ENCODE data around the gene SCARF1. TPM values are rescaled to one million over a fixed set of nuclear protein-coding genes. Genes with fewer than 3 reads are reported as not detected.
A peak's percentile ranks its signal among the peaks of the same experiment; 100 is the strongest.
"Not testable (repeated sequence)": the region's sequence is repeated elsewhere in the genome, so short reads cannot be mapped to it uniquely, and the experiment has no call there.

SCARF1 gene
- total RNA-seq, 1 donor from 2014 or later, result 37.4 TPM

- intact Hi-C loops (cut with DNase I), result no loop called here
- TF ChIP-seq, protein P1, sequence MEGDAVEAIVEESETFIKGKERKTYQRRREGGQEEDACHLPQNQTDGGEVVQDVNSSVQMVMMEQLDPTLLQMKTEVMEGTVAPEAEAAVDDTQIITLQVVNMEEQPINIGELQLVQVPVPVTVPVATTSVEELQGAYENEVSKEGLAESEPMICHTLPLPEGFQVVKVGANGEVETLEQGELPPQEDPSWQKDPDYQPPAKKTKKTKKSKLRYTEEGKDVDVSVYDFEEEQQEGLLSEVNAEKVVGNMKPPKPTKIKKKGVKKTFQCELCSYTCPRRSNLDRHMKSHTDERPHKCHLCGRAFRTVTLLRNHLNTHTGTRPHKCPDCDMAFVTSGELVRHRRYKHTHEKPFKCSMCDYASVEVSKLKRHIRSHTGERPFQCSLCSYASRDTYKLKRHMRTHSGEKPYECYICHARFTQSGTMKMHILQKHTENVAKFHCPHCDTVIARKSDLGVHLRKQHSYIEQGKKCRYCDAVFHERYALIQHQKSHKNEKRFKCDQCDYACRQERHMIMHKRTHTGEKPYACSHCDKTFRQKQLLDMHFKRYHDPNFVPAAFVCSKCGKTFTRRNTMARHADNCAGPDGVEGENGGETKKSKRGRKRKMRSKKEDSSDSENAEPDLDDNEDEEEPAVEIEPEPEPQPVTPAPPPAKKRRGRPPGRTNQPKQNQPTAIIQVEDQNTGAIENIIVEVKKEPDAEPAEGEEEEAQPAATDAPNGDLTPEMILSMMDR (IDR thresholded peaks at IDR 0.05), result no peak
- no peaks in the 10 kb centered on the region for H3K4me1 ChIP-seq
- ATAC-seq (no peak), DNase-seq (peak; percentile 14)
- H3K4me3 ChIP-seq, result no peak overlapping the region
- H3K9me3 ChIP-seq, result no peaks in the 10 kb centered on the region
- H3K27me3 ChIP-seq (ENCODE audit: low read depth), result no peaks in the 10 kb centered on the region
- peaks cover 100% of the 10 kb centered on the region for H3K36me3 ChIP-seq
- H3K27ac ChIP-seq, result no peak overlapping the region
Measured at GRCh38 chr17:1658100-1658499, 12.6 kb upstream of the SCARF1 start.

- no peak overlapping the region for H3K4me3 ChIP-seq
- DNase-seq, result no peak
- intact Hi-C loops (cut with DNase I), result no loop called here
- ATAC-seq, result no peak
- no peak overlapping the region for H3K27ac ChIP-seq
- H3K9me3 ChIP-seq, result no peaks in the 10 kb centered on the region
- peaks cover 86% of the 10 kb centered on the region for H3K36me3 ChIP-seq
- peaks cover 16% of the 10 kb centered on the region for H3K4me1 ChIP-seq
- TF ChIP-seq, protein P1 (IDR thresholded peaks at IDR 0.05), result no peak
- H3K27me3 ChIP-seq (ENCODE audit: low read depth), result no peaks in the 10 kb centered on the region
Measured at GRCh38 chr17:1653735-1654134, 8.2 kb upstream of the SCARF1 start.

DNA sequence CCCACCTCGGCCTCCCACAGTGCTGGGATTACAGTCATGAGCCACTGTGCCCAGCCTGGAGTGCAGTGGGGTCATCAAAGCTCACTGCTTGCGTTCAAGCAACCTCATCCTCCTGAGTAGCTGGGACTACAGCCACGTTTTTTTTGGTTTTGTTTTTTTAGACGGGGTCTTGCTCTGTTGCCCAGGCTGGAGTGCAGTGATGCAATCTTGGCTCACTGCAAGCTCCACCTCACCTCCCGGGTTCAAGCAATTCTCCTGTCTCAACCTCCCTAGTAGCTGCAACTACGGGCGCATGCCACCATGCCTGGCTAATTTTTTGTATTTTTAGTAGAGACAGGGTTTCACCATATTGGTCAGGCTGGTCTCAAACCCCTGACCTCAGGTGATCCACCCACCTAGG is 7.3 kb upstream of the SCARF1 start:
- H3K36me3 ChIP-seq, result peaks cover 76% of the 10 kb centered on the region
- DNase-seq, result peak; percentile 14
- H3K9me3 ChIP-seq; intact Hi-C loops (cut with DNase I); H3K27ac ChIP-seq; H3K27me3 ChIP-seq (ENCODE audit: low read depth); H3K4me3 ChIP-seq; ATAC-seq: not testable (repeated sequence)
- H3K4me1 ChIP-seq, result peaks cover 24% of the 10 kb centered on the region

DNA sequence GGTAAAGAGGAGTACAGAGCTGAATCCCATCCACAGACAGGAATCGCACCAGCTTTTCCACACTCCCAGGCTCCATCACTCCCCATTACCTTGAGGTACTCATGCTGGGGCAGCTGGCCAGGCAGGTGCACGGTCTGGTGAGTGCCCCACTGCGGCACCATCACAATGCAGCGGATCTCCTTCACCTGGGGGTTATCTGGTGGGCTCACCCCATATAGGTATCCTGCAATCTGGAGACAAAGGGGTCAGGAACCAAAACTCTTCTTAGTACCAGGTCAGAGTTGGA is 6.0 kb upstream of the SCARF1 start:
- Histone ChIP-seq H3K27ac (no peak overlapping the region), H3K9me3 (no peaks in the 10 kb centered on the region), H3K4me1 (peaks cover 37% of the 10 kb centered on the region), H3K4me3 (no peak overlapping the region), H3K36me3 (peaks cover 64% of the 10 kb centered on the region), H3K27me3 (ENCODE audit: low read depth) (no peaks in the 10 kb centered on the region)
- intact Hi-C loops (cut with DNase I), result no loop called here
- DNase-seq (peak; percentile 14), ATAC-seq (no peak)
- TF ChIP-seq, protein P1 (IDR thresholded peaks at IDR 0.05), result no peak

GRCh38 chr17:1650731-1651558 is 5.4 kb upstream of the SCARF1 start:
- DNase-seq (peak; percentile 47), ATAC-seq (no peak)
- Histone ChIP-seq H3K27ac (peak overlapping the region; percentile 99), H3K36me3 (peaks cover 62% of the 10 kb centered on the region), H3K9me3 (no peaks in the 10 kb centered on the region), H3K4me3 (no peak overlapping the region), H3K4me1 (peaks cover 43% of the 10 kb centered on the region), H3K27me3 (ENCODE audit: low read depth) (no peaks in the 10 kb centered on the region)
- intact Hi-C loops (cut with DNase I), result no loop called here
- TF ChIP-seq, protein P1 (IDR thresholded peaks at IDR 0.05), result no peak

DNA sequence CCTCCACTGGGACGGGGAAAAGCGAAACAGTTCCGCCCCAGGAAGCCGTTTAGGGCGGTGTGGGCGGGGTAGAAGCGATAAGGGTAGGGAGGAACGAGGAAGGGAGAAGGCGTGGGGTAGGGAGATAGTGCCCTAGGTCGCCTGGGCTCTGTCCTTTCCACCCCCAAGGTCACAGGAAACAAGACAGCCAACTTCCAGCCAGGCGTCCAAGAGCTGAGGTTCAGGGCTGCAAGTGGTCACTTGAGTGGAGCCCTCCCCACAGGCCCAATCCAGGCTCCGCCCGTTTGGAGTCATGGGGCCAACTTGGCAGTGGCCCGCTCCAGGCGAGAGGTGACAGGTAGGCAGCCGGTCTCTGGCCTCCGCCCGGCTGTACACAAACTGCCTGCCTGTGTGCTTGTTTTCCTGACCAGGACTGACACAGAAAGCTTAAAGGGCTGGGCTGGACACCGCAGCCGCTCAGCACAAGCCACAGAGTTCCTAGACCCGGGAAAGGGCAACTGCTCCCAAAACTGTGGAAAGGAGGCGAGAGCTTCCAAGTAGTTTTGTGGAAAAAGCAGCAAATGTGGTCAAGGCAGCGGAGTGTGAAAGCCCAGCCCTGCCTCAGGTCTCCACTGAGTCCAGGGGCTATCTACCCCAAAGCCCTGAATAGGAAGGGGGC is 4.4 kb upstream of the SCARF1 start, which contains the start of gene RILP:
Gene RILP (minus strand): TSS at position 23 of the 658 bp plus-strand sequence. CDS start 62 bp downstream, outside the sequence.
- Histone ChIP-seq H3K27me3 (ENCODE audit: low read depth) (no peaks in the 10 kb centered on the region), H3K27ac (peak within 1 kb of the TSS; percentile 99), H3K4me3 (peak within 1 kb of the TSS; percentile 84), H3K36me3 (peaks cover 52% of the 10 kb centered on the region), H3K4me1 (peaks cover 52% of the 10 kb centered on the region), H3K9me3 (no peaks in the 10 kb centered on the region)
- ATAC-seq (peak; percentile 73 to 75), DNase-seq (peak; percentile 93)
- intact Hi-C loops (cut with DNase I), result no loop called here
- TF ChIP-seq, protein P1 (IDR thresholded peaks at IDR 0.05), result no peak
